K562 (cell line): ENCODE results near the gene SLC9A2. TPM values are rescaled to one million over a fixed set of nuclear protein-coding genes. Genes with fewer than 3 reads are reported as not detected.

ENCODE experiments used
- ATF7 ChIP-seq: fragments of 450-650 bp; IDR thresholded peaks from 2 replicates; pipeline ENCODE4 v1.7.1; 2014; ENCODE audit warnings: mild to moderate bottlenecking, moderate library complexity
- BCOR ChIP-seq: fragments of 450-650 bp; IDR thresholded peaks from 2 replicates; pipeline ENCODE4 v1.6.1; 2016
- CBX5 ChIP-seq: IDR thresholded peaks from 2 replicates; pipeline ENCODE4 v1.6.1; 2014; ENCODE audit warnings: low read depth, borderline replicate concordance
- CCAR2 ChIP-seq: fragments of 200-400 bp; formaldehyde crosslinking; IDR thresholded peaks from 2 replicates; pipeline ENCODE4 v1.6.1; 2017; ENCODE audit warnings: mild to moderate bottlenecking, low read depth, low read length
- CHCHD3 ChIP-seq: fragments of 250-450 bp; sonication (Bioruptor Pico); IDR thresholded peaks from 2 replicates; pipeline ENCODE4 v2.1.2; 2022; ENCODE audit warnings: mild to moderate bottlenecking
- CREB3L1 ChIP-seq: fragments of 450-650 bp; IDR thresholded peaks from 2 replicates; pipeline ENCODE4 v1.6.1; 2014; ENCODE audit warnings: low read depth, mild to moderate bottlenecking, moderate library complexity, borderline replicate concordance
- ELF2 ChIP-seq: fragments of 250-450 bp; sonication (Bioruptor Pico); IDR thresholded peaks from 2 replicates; pipeline ENCODE4 v1.5.0; 2021; ENCODE audit warnings: mild to moderate bottlenecking
- ETS1 ChIP-seq: conservative IDR thresholded peaks from 2 replicates; pipeline ENCODE4 v1.6.1; 2011; ENCODE audit warnings: low read depth, mild to moderate bottlenecking, low read length; ENCODE audit not compliant: control insufficient read depth
- HMG20A ChIP-seq: fragments of 450-650 bp; formaldehyde crosslinking; conservative IDR thresholded peaks from 2 replicates; pipeline ENCODE4 v1.4.0; 2020; ENCODE audit warnings: mild to moderate bottlenecking, mixed read lengths
- HNRNPUL1 ChIP-seq: fragments of 200-400 bp; formaldehyde crosslinking; IDR thresholded peaks from 2 replicates; pipeline ENCODE4 v1.6.1; 2017; ENCODE audit warnings: low read length
- MAX ChIP-seq: sonication (generic); formaldehyde crosslinking; IDR thresholded peaks from 2 replicates; pipeline ENCODE4 v1.9.0; 2022; ENCODE audit warnings: mild to moderate bottlenecking, missing genetic modification reagents
- MTA3 ChIP-seq: fragments of 450-650 bp; formaldehyde crosslinking; IDR thresholded peaks from 2 replicates; pipeline ENCODE4 v1.6.1; 2017; ENCODE audit warnings: mild to moderate bottlenecking, borderline replicate concordance
- NCOA6 ChIP-seq: fragments of 450-650 bp; IDR thresholded peaks from 2 replicates; pipeline ENCODE4 v1.6.1; 2017; ENCODE audit warnings: mild to moderate bottlenecking
- PHTF2 ChIP-seq: fragments of 250-450 bp; sonication (Bioruptor Pico); IDR thresholded peaks from 2 replicates; pipeline ENCODE4 v1.5.0; 2021; ENCODE audit warnings: mild to moderate bottlenecking
- RBM17 ChIP-seq: fragments of 200-400 bp; formaldehyde crosslinking; IDR thresholded peaks from 2 replicates; pipeline ENCODE4 v1.6.1; 2017; ENCODE audit warnings: low read depth, mild to moderate bottlenecking, low read length, borderline replicate concordance
- RFX5 ChIP-seq: IDR thresholded peaks from 2 replicates; pipeline ENCODE4 v1.6.1; 2011; ENCODE audit warnings: low read depth, mild to moderate bottlenecking, improper control_type of control experiment, low read length
- STAT5B ChIP-seq: fragments of 250-450 bp; sonication (Bioruptor Pico); IDR thresholded peaks from 2 replicates; pipeline ENCODE4 v1.8.0; 2021; ENCODE audit warnings: mild to moderate bottlenecking, inconsistent platforms
- STAT6 ChIP-seq: sonication (generic); formaldehyde crosslinking; IDR thresholded peaks from 2 replicates; pipeline ENCODE4 v1.8.1; 2023; ENCODE audit warnings: mild to moderate bottlenecking, missing genetic modification reagents
- ZFPM2 ChIP-seq: fragments of 250-450 bp; sonication (Bioruptor Pico); IDR thresholded peaks from 2 replicates; pipeline ENCODE4 v1.5.1; 2022; ENCODE audit warnings: mild to moderate bottlenecking
- ZNF184 ChIP-seq: sonication (generic); formaldehyde crosslinking; IDR thresholded peaks from 2 replicates; pipeline ENCODE4 v1.5.0; 2020; ENCODE audit warnings: missing genetic modification reagents
- ZNF239 ChIP-seq: fragments of 250-450 bp; sonication (Bioruptor Pico); IDR thresholded peaks from 2 replicates; pipeline ENCODE4 v1.4.0; 2020; ENCODE audit warnings: mild to moderate bottlenecking
- ZNF311 ChIP-seq: fragments of 250-450 bp; sonication (Bioruptor Pico); IDR thresholded peaks from 2 replicates; pipeline ENCODE4 v1.4.0; 2020; ENCODE audit warnings: mild to moderate bottlenecking, moderate library complexity
- ZNF354B ChIP-seq: fragments of 250-450 bp; sonication (Bioruptor Pico); IDR thresholded peaks from 2 replicates; pipeline ENCODE4 v1.4.0; 2020
- ZNF766 ChIP-seq: fragments of 200-800 bp; sonication (Bioruptor generic); conservative IDR thresholded peaks from 2 replicates; pipeline ENCODE4 v1.6.1; 2016; ENCODE audit warnings: missing genetic modification characterization, missing compliant biosample characterization
- polyA plus RNA-seq, 8 experiments: library from polyadenylated mRNA; depleted of rRNA in 4 of 8; stranded (reverse) in 5 of 8; unstranded in 3 of 8; fragments of >200 nt; fragmentation: Nextera tagmentation in 2 of 8; fragmentation: Illumina TruSeq in 1 of 8; extraction: Ambion mirVana in 2 of 8; extraction: Trizol in 1 of 8; gene quantifications; 2 replicates each; pipeline versions ENCODE4 v1.2.1 to v1.2.3, GENCODE V29; 2011 to 2014; ENCODE audit warnings: inconsistent platforms in 1 of 8, missing spikeins in 1 of 8
- total RNA-seq, 7 experiments: library from RNA; depleted of rRNA in 6 of 7; stranded (reverse); fragments of >200 nt in 6 of 7; fragmentation: Illumina TruSeq in 2 of 7; extraction: Trizol in 2 of 7; gene quantifications; 2 replicates each; pipeline versions ENCODE4 v1.2.1 to v1.2.3, GENCODE V29; 2011 to 2021; ENCODE audit warnings: low replicate concordance in 1 of 7

The SLC9A2 gene
- total and polyA plus RNA-seq, 9 of the 15 experiments (the other 6 are each of a cell fraction or from before 2014, with no cell fraction given) = 0.45 to 3.3 (median 1.6) TPM

GRCh38 chr2:102736410-102737409 lies 117.4 kb downstream of the SLC9A2 start (continued):
- TF ChIP-seq CREB3L1 (0 out of 2 replicates have a peak, but pooled peaks have one; percentile 32), ZNF766 (no peak), HMG20A (no peak), ZNF311 (CRISPR knock-in tag) (no peak), ZNF239 (CRISPR knock-in tag) (no peak), CCAR2 (no peak), NCOA6 (peak; percentile 66; the same call in 1 of the 2 replicates), CBX5 (no peak), STAT6 (CRISPR knock-in tag) (0 out of 2 replicates have a peak, but pooled peaks have one; percentile 26), STAT5B (CRISPR knock-in tag) (no peak), ZNF184 (CRISPR knock-in tag) (no peak), BCOR (0 out of 2 replicates have a peak, but pooled peaks have one; percentile 5), MTA3 (no peak; the same call in 1 of the 2 replicates), HNRNPUL1 (no peak), ZNF354B (CRISPR knock-in tag) (no peak), MAX (0 out of 2 replicates have a peak, but pooled peaks have one; percentile 14), RBM17 (no peak), CHCHD3 (CRISPR knock-in tag) (no peak), RFX5 (no peak), ATF7 (no peak), ZFPM2 (CRISPR knock-in tag) (no peak), PHTF2 (CRISPR knock-in tag) (no peak), ETS1 (no peak), ELF2 (peak; percentile 83; the same call in 1 of the 2 replicates)
